ENCODE results near the gene UFM1.
"Not testable (repeated sequence)": the region's sequence is repeated elsewhere in the genome, so short reads cannot be mapped to it uniquely, and the experiment has no call there.

UFM1 gene

GRCh38 chr13:38349390-38350113 lies at the start of gene UFM1:
Gene UFM1 (plus strand): TSS chr13:38349851. CDS start chr13:38349920, 69 bp downstream.
- in situ Hi-C loops (cut with HindIII; ENCODE audit: low pct_unique_long_range_greater_than_20kb, low sequenced_read_pairs): no loop called here
- peak; percentile 55 to 91 for DNase-seq (ENCODE audit: low read depth in 1 of 2, low spot score in 1 of 2)
- TF ChIP-seq JUND (IDR thresholded peaks at IDR 0.05; ENCODE audit: low read depth): no peak

GRCh38 chr13:38301236-38301635 lies 48.4 kb upstream of the UFM1 start:
- no peak for TF ChIP-seq JUND (IDR thresholded peaks at IDR 0.05; ENCODE audit: low read depth)
- in situ Hi-C loops (cut with HindIII; ENCODE audit: low pct_unique_long_range_greater_than_20kb, low sequenced_read_pairs): no loop called here
- no peak for DNase-seq (ENCODE audit: low read depth in 1 of 2, low spot score in 1 of 2)

GRCh38 chr13:38303816-38304320 lies 45.8 kb upstream of the UFM1 start:
- no peak for TF ChIP-seq JUND (IDR thresholded peaks at IDR 0.05; ENCODE audit: low read depth)
- no peak for DNase-seq (ENCODE audit: low read depth in 1 of 2, low spot score in 1 of 2)
- in situ Hi-C loops (cut with HindIII; ENCODE audit: low pct_unique_long_range_greater_than_20kb, low sequenced_read_pairs): no loop called here

GRCh38 chr13:38308736-38309135 lies 40.9 kb upstream of the UFM1 start:
- no peak for TF ChIP-seq JUND (IDR thresholded peaks at IDR 0.05; ENCODE audit: low read depth)
- peak in 1 of 2 experiments; percentile 57 for DNase-seq (ENCODE audit: low read depth in 1 of 2, low spot score in 1 of 2)
- in situ Hi-C loops (cut with HindIII; ENCODE audit: low pct_unique_long_range_greater_than_20kb, low sequenced_read_pairs): no loop called here

GRCh38 chr13:38309397-38309796 lies 40.3 kb upstream of the UFM1 start:
- in situ Hi-C loops (cut with HindIII; ENCODE audit: low pct_unique_long_range_greater_than_20kb, low sequenced_read_pairs): no loop called here
- no peak for TF ChIP-seq JUND (IDR thresholded peaks at IDR 0.05; ENCODE audit: low read depth)
- DNase-seq (ENCODE audit: low read depth in 1 of 2, low spot score in 1 of 2): no peak

- in situ Hi-C loops (cut with HindIII; ENCODE audit: low pct_unique_long_range_greater_than_20kb, low sequenced_read_pairs); DNase-seq (ENCODE audit: low read depth in 1 of 2, low spot score in 1 of 2): not testable (repeated sequence)
Measured at GRCh38 chr13:38311175-38311574, 38.5 kb upstream of the UFM1 start.

GRCh38 chr13:38316129-38316528 lies 33.5 kb upstream of the UFM1 start:
- in situ Hi-C loops (cut with HindIII; ENCODE audit: low pct_unique_long_range_greater_than_20kb, low sequenced_read_pairs): no loop called here
- no peak for TF ChIP-seq JUND (IDR thresholded peaks at IDR 0.05; ENCODE audit: low read depth)
- DNase-seq (ENCODE audit: low read depth in 1 of 2, low spot score in 1 of 2): no peak

GRCh38 chr13:38321654-38322053 lies 28.0 kb upstream of the UFM1 start:
- no peak for TF ChIP-seq JUND (IDR thresholded peaks at IDR 0.05; ENCODE audit: low read depth)
- in situ Hi-C loops (cut with HindIII; ENCODE audit: low pct_unique_long_range_greater_than_20kb, low sequenced_read_pairs): no loop called here
- no peak for DNase-seq (ENCODE audit: low read depth in 1 of 2, low spot score in 1 of 2)

- no peak for DNase-seq (ENCODE audit: low read depth in 1 of 2, low spot score in 1 of 2)
- in situ Hi-C loops (cut with HindIII; ENCODE audit: low pct_unique_long_range_greater_than_20kb, low sequenced_read_pairs): no loop called here
- no peak for TF ChIP-seq JUND (IDR thresholded peaks at IDR 0.05; ENCODE audit: low read depth)
Measured at GRCh38 chr13:38325426-38325825, 24.2 kb upstream of the UFM1 start.

- TF ChIP-seq JUND (IDR thresholded peaks at IDR 0.05; ENCODE audit: low read depth): no peak
- in situ Hi-C loops (cut with HindIII; ENCODE audit: low pct_unique_long_range_greater_than_20kb, low sequenced_read_pairs): no loop called here
- no peak for DNase-seq (ENCODE audit: low read depth in 1 of 2, low spot score in 1 of 2)
Measured at GRCh38 chr13:38328699-38329098, 21.0 kb upstream of the UFM1 start.

GRCh38 chr13:38334845-38335244 lies 14.8 kb upstream of the UFM1 start:
- DNase-seq (ENCODE audit: low read depth in 1 of 2, low spot score in 1 of 2): no peak
- no peak for TF ChIP-seq JUND (IDR thresholded peaks at IDR 0.05; ENCODE audit: low read depth)
- in situ Hi-C loops (cut with HindIII; ENCODE audit: low pct_unique_long_range_greater_than_20kb, low sequenced_read_pairs): no loop called here

- DNase-seq (ENCODE audit: low read depth in 1 of 2, low spot score in 1 of 2): no peak
- in situ Hi-C loops (cut with HindIII; ENCODE audit: low pct_unique_long_range_greater_than_20kb, low sequenced_read_pairs): no loop called here
- TF ChIP-seq JUND (IDR thresholded peaks at IDR 0.05; ENCODE audit: low read depth): no peak
Measured at GRCh38 chr13:38338089-38338488, 11.6 kb upstream of the UFM1 start.

- in situ Hi-C loops (cut with HindIII; ENCODE audit: low pct_unique_long_range_greater_than_20kb, low sequenced_read_pairs): no loop called here
- no peak for DNase-seq (ENCODE audit: low read depth in 1 of 2, low spot score in 1 of 2)
- TF ChIP-seq JUND (IDR thresholded peaks at IDR 0.05; ENCODE audit: low read depth): no peak
Measured at GRCh38 chr13:38340624-38341023, 9.0 kb upstream of the UFM1 start.

Measured in T47D (cell line).